Measurements from ENCODE around the gene CDIP1.

The CDIP1 gene

DNA sequence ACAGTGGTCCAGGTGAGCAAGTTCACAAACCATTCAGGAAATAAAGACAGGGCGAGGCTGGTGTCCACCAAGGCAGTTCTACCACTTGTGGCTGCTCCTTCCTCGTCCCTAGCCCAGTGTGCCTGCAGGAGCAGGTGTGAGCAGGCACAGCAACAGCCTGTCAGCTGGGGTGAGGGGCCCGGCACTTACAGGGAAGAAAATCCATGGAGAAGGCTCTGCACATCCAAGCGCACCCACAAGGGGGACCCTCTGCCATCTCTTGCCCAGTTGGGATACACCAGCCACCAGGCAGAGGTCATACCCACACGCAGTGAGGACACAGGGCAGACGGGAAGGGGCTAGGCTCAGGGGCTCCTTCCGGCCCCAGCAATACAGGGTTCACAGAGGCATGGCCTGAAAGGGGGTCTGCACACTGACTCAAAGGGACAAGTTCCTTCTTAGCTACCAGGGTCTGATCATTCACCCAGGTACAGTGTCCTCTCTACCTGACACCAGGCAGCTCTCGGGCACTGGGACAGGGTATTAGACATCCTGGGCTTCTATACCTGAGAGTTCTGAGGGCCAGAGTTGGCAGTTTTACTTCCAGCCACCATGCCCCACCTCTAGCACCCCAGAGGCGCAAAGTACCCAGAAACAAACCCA is 27.0 kb downstream of the CDIP1 start:
- peak; percentile 59 for DNase-seq (ENCODE audit: low read depth)
- TF ChIP-seq, protein P1, sequence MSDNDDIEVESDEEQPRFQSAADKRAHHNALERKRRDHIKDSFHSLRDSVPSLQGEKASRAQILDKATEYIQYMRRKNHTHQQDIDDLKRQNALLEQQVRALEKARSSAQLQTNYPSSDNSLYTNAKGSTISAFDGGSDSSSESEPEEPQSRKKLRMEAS (IDR thresholded peaks at IDR 0.05; ENCODE audit: low read depth, low read length) = 0 out of 2 replicates have a peak, but pooled peaks have one; percentile 10
- TF ChIP-seq MYC (IDR thresholded peaks at IDR 0.05; ENCODE audit: low read depth, low read length) (no peak), POLR2A (IDR thresholded peaks at IDR 0.05; ENCODE audit: extremely low read depth, insufficient read length) (no peak)
- TF ChIP-seq, protein P2, sequence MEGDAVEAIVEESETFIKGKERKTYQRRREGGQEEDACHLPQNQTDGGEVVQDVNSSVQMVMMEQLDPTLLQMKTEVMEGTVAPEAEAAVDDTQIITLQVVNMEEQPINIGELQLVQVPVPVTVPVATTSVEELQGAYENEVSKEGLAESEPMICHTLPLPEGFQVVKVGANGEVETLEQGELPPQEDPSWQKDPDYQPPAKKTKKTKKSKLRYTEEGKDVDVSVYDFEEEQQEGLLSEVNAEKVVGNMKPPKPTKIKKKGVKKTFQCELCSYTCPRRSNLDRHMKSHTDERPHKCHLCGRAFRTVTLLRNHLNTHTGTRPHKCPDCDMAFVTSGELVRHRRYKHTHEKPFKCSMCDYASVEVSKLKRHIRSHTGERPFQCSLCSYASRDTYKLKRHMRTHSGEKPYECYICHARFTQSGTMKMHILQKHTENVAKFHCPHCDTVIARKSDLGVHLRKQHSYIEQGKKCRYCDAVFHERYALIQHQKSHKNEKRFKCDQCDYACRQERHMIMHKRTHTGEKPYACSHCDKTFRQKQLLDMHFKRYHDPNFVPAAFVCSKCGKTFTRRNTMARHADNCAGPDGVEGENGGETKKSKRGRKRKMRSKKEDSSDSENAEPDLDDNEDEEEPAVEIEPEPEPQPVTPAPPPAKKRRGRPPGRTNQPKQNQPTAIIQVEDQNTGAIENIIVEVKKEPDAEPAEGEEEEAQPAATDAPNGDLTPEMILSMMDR (IDR thresholded peaks at IDR 0.05; ENCODE audit: low read depth, low read length) = peak; percentile 64
- H3K4me3 ChIP-seq (ENCODE audit: low read depth, low read length) = no peak overlapping the region

DNA sequence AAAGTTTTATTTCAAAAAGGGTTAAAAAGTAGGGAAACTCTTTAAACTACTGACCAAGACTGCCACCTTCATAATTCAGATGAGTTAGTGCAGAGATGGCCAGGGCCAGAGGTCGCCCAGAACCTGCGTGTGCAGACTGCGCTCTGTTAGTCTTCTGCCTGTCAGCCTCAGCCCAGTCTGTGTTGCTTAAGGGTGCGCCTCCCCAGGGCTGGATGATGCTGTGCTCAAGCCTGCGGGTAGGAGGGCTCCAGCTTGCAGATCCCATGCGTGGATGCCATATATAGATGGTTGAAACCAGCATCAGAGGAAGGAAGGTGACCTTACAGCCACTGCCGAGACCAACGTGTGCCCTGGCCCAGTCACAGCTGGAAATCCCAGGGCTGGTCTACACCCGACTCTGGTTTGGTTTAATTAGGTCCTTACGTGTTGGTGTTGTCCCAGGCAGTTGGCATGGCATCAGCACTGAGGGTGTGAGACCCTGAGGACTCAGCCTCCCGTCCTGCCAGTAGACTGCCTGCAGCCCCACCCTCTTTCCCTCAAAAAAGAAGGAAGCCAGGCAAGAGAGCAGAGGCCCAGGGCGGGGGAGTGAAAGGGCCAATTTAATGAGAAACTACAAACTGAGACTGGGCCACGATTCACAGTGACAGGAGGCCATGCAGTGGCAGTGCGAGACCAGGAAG is 27.7 kb downstream of the CDIP1 start:
- peak; percentile 34 for DNase-seq (ENCODE audit: low read depth)
- H3K4me3 ChIP-seq (ENCODE audit: low read depth, low read length) = no peak overlapping the region

GRCh38 chr16:4510131-4510530 is 28.4 kb downstream of the CDIP1 start:
- DNase-seq (ENCODE audit: low read depth) = no peak
- no peak overlapping the region for H3K4me3 ChIP-seq (ENCODE audit: low read depth, low read length)
- no peak for TF ChIP-seq MYC (IDR thresholded peaks at IDR 0.05; ENCODE audit: low read depth, low read length)
- TF ChIP-seq, protein P1 (IDR thresholded peaks at IDR 0.05; ENCODE audit: low read depth, low read length) = no peak
- TF ChIP-seq, protein P2 (IDR thresholded peaks at IDR 0.05; ENCODE audit: low read depth, low read length) = no peak

More for the DNA sequence above, 27.7 kb downstream of the CDIP1 start:
- TF ChIP-seq POLR2A (IDR thresholded peaks at IDR 0.05; ENCODE audit: extremely low read depth, insufficient read length) = no peak
- TF ChIP-seq, protein P2 (IDR thresholded peaks at IDR 0.05; ENCODE audit: low read depth, low read length) = no peak
- TF ChIP-seq MYC (IDR thresholded peaks at IDR 0.05; ENCODE audit: low read depth, low read length) = no peak
- TF ChIP-seq, protein P1 (IDR thresholded peaks at IDR 0.05; ENCODE audit: low read depth, low read length) = no peak

DNA sequence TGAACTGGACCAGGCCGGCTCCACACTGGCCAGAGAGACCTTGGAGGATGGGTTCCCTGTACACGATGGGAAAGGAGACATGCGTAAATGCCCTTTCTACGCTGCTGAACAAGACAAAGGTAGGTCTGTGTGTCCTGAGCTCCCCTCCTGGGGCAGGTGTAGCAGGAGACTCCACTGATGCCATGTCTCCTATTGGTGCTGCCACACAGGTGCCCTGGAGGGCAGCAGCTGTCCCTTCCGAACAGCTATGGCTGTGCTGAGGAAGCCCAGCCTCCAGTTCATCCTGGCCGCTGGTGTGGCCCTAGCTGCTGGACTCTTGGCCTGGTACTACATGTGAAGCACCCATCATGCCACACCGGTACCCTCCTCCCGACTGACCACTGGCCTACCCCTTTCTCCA is 29.2 kb downstream of the CDIP1 start:
- no peak for DNase-seq (ENCODE audit: low read depth)
- TF ChIP-seq MYC (IDR thresholded peaks at IDR 0.05; ENCODE audit: low read depth, low read length) (no peak), POLR2A (IDR thresholded peaks at IDR 0.05; ENCODE audit: extremely low read depth, insufficient read length) (no peak)
- TF ChIP-seq, protein P2 (IDR thresholded peaks at IDR 0.05; ENCODE audit: low read depth, low read length) = no peak
- H3K4me3 ChIP-seq (ENCODE audit: low read depth, low read length) = no peak overlapping the region

- no peak for DNase-seq (ENCODE audit: low read depth)
- H3K4me3 ChIP-seq (ENCODE audit: low read depth, low read length) = no peak overlapping the region
- no peak for TF ChIP-seq POLR2A (IDR thresholded peaks at IDR 0.05; ENCODE audit: extremely low read depth, insufficient read length)
- TF ChIP-seq, protein P1 (IDR thresholded peaks at IDR 0.05; ENCODE audit: low read depth, low read length) = no peak
- no peak for TF ChIP-seq MYC (IDR thresholded peaks at IDR 0.05; ENCODE audit: low read depth, low read length)
- TF ChIP-seq, protein P2 (IDR thresholded peaks at IDR 0.05; ENCODE audit: low read depth, low read length) = no peak
Measured at GRCh38 chr16:4508806-4509205, 29.8 kb downstream of the CDIP1 start.

Measured in NB4 (cell line).